Neural progenitor cell (in vitro differentiated cells): ENCODE results near the gene GALM. TPM values are rescaled to one million over a fixed set of nuclear protein-coding genes. Genes with fewer than 3 reads are reported as not detected.
A peak's percentile ranks its signal among the peaks of the same experiment; 100 is the strongest.

Experiments used
- DNase-seq: peaks from one replicate; pipeline ENCODE4 v3.0.0-alpha.2; 2016; ENCODE audit warnings: low spot score
- H2AFZ ChIP-seq: fragments of 200-600 bp; sonication (generic); replicated peaks from 2 replicates; pipeline ENCODE4 v1.6.1; 2016; ENCODE audit warnings: antibody characterized with exemption
- H3F3A ChIP-seq: fragments of 200-600 bp; sonication (generic); 2 replicates; pipeline ENCODE4 v1.6.1; 2016; ENCODE audit warnings: antibody characterized with exemption, low read depth
- H3K27ac ChIP-seq: fragments of 200-600 bp; sonication (generic); 2 replicates; pipeline ENCODE4 v1.5.1; 2016; ENCODE audit warnings: mild to moderate bottlenecking
- H3K27me3 ChIP-seq: fragments of 200-600 bp; sonication (generic); 2 replicates; pipeline ENCODE4 v1.6.1; 2016; ENCODE audit warnings: mild to moderate bottlenecking, moderate library complexity
- H3K36me3 ChIP-seq: fragments of 200-600 bp; sonication (generic); 2 replicates; pipeline ENCODE4 v1.5.1; 2016
- H3K4me1 ChIP-seq: fragments of 200-600 bp; sonication (generic); 2 replicates; pipeline ENCODE4 v1.6.1; 2016; ENCODE audit warnings: mixed run types
- H3K4me2 ChIP-seq: fragments of 200-600 bp; sonication (generic); 2 replicates; pipeline ENCODE4 v1.6.1; 2016
- H3K4me3 ChIP-seq: fragments of 200-600 bp; sonication (generic); 2 replicates; pipeline ENCODE4 v1.5.1; 2016
- H3K79me2 ChIP-seq: fragments of 200-600 bp; sonication (generic); 2 replicates; pipeline ENCODE4 v1.6.1; 2016; ENCODE audit warnings: low read depth
- H3K9ac ChIP-seq: fragments of 200-600 bp; sonication (generic); 2 replicates; pipeline ENCODE4 v1.6.1; 2016
- H3K9me3 ChIP-seq: fragments of 200-600 bp; sonication (generic); 2 replicates; pipeline ENCODE4 v1.5.1; 2016; ENCODE audit warnings: low read depth
- H4K20me1 ChIP-seq: fragments of 200-600 bp; sonication (generic); 2 replicates; pipeline ENCODE4 v1.6.1; 2016; ENCODE audit warnings: low read depth
- H3K27ac Mint-ChIP-seq: 3 replicates; pipeline ENCODE4 v1.8.0; 2021; ENCODE audit warnings: mixed read lengths
- H3K27me3 Mint-ChIP-seq: 2 replicates; pipeline ENCODE4 v1.8.0; 2022; ENCODE audit warnings: low read depth, mild to moderate bottlenecking, inconsistent platforms, moderate library complexity, mixed read lengths; ENCODE audit not compliant: insufficient read depth
- H3K36me3 Mint-ChIP-seq: 3 replicates; pipeline ENCODE4 v1.8.0; 2021; ENCODE audit warnings: mixed read lengths
- H3K4me1 Mint-ChIP-seq: 3 replicates; pipeline ENCODE4 v1.8.0; 2021; ENCODE audit warnings: mixed read lengths
- H3K4me3 Mint-ChIP-seq: 3 replicates; pipeline ENCODE4 v1.8.0; 2021; ENCODE audit warnings: mild to moderate bottlenecking, moderate library complexity, mixed read lengths
- H3K9me3 Mint-ChIP-seq: 3 replicates; pipeline ENCODE4 v1.8.0; 2020; ENCODE audit warnings: mixed read lengths
- EZH2 ChIP-seq: fragments of 200-600 bp; sonication (generic); IDR thresholded peaks from 2 replicates; pipeline ENCODE4 v1.6.1; 2017; ENCODE audit warnings: antibody characterized with exemption, mild to moderate bottlenecking, moderate library complexity
- EZH2phosphoT487 ChIP-seq: fragments of 200-600 bp; sonication (generic); IDR thresholded peaks from 2 replicates; pipeline ENCODE4 v1.6.1; 2017; ENCODE audit warnings: antibody characterized with exemption
- total RNA-seq: library from RNA; depleted of rRNA; stranded (reverse); fragments of >200 nt; gene quantifications from 2 replicates; pipeline ENCODE4 v1.2.3, GENCODE V29; 2015; ENCODE audit warnings: low replicate concordance
- TF ChIP-seq, protein P1 (sequence below): fragments of 200-600 bp; sonication (generic); IDR thresholded peaks from 2 replicates; pipeline ENCODE4 v1.5.1; 2017; ENCODE audit warnings: antibody characterized with exemption, mild to moderate bottlenecking

The GALM gene
- total RNA-seq, 1 donor from 2014 or later: 7.1 TPM

DNA sequence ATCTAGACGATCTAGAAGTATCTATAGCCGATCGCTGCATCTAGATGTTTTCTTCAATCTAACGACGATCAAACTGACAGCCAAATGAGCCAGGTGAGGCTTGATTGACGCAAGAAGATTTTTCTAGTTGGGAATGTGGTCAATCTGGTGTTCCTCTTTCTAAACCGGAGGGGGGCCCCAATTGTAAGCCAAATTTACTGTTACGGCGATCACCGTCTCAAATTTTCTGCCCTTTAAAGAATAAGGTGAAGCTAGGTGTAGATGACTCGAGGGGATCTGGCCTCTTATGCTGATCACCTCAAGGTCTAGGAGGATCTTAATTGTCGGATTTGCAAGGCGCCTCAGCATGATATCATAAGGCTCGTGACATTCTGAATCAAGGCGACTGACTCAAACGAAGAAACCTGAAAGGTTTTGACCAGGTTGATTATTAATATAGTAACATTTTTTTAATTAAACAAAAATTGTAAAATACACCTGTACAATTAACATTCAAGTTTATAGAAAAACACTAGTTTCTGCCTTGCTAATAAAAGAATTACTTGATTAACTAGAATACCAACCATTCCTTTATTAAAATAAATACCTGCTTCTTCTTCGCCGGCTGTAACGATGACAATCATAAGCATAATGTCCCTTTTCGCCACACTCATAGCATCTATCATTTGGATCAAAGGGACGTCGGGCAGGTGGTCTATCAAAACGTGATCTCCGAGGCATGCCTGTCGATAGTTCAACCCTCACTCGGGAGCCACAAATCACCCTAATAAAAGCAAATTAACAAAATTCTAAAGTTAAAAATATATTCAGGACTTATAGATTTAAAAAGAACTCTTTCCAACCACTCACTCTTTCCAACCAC, 83.3 kb downstream of the GALM start:
- Mint-ChIP-seq H3K27me3 (peaks cover 4% of the 10 kb centered on the region), H3K4me1 (peaks cover 38% of the 10 kb centered on the region), H3K36me3 (peaks cover 55% of the 10 kb centered on the region), H3K27ac (no peak overlapping the region), H3K9me3 (peaks cover 2% of the 10 kb centered on the region), H3K4me3 (peak overlapping the region; percentile 100)
- Histone ChIP-seq H2AFZ (no peak overlapping the region), H3K4me2 (peak overlapping the region; percentile 87), H3K27me3 (no peaks in the 10 kb centered on the region), H4K20me1 (peaks cover 65% of the 10 kb centered on the region), H3K36me3 (peaks cover 54% of the 10 kb centered on the region), H3K4me3 (peak overlapping the region; percentile 83), H3F3A (peaks cover 73% of the 10 kb centered on the region), H3K9ac (peak overlapping the region; percentile 83), H3K9me3 (no peaks in the 10 kb centered on the region), H3K27ac (no peak overlapping the region), H3K79me2 (peaks cover 70% of the 10 kb centered on the region), H3K4me1 (peaks cover 33% of the 10 kb centered on the region)
- no peak for TF ChIP-seq EZH2phosphoT487
- TF ChIP-seq, protein P1, sequence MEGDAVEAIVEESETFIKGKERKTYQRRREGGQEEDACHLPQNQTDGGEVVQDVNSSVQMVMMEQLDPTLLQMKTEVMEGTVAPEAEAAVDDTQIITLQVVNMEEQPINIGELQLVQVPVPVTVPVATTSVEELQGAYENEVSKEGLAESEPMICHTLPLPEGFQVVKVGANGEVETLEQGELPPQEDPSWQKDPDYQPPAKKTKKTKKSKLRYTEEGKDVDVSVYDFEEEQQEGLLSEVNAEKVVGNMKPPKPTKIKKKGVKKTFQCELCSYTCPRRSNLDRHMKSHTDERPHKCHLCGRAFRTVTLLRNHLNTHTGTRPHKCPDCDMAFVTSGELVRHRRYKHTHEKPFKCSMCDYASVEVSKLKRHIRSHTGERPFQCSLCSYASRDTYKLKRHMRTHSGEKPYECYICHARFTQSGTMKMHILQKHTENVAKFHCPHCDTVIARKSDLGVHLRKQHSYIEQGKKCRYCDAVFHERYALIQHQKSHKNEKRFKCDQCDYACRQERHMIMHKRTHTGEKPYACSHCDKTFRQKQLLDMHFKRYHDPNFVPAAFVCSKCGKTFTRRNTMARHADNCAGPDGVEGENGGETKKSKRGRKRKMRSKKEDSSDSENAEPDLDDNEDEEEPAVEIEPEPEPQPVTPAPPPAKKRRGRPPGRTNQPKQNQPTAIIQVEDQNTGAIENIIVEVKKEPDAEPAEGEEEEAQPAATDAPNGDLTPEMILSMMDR: no peak
- DNase-seq: no peak

DNA sequence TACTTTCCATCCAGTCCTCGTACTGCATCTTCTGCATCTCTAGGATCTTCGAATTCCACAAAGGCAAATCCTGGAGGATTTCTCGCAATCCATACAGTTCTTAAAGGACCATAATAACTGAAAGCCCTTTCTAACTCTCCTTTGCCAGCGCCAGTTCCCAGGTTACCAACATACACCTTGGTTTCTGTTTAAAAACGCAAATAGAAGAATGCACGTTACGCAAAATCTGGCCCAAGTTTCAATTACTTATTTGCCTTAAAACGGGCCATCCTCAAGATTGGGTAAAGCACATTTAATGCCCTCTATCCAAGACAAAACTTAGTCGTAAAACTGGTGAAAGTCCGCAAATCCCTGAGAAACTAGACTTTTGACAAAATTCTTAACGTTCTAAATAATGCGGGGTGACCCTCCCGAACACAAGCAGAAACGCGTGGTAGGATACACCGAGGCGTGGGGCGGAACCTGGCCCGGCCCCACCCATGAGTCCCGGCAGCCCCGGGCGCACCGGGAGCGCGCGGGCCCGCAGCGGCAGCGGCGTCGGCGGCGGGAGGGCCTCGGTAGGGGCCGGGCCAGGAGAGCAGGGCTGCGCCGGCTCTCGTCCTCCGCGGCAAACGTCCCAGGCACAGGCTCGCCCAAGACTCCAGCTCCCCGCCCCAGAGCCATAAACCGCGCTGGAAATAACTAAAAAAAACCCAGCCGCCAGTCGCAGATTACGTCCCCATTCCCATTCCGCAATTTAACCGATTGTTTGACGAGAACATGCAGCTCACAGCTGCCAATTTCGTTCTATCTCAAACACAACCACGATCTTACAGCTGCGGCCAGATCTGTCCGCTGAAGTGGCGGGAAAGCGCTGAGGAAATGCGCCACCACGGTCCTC, 84.3 kb downstream of the GALM start:
- peak; percentile 63 for DNase-seq
- Mint-ChIP-seq H3K36me3 (peaks cover 44% of the 10 kb centered on the region), H3K27ac (peak overlapping the region; percentile 98), H3K27me3 (peaks cover 4% of the 10 kb centered on the region), H3K9me3 (peaks cover 2% of the 10 kb centered on the region), H3K4me3 (peak overlapping the region; percentile 100), H3K4me1 (peaks cover 38% of the 10 kb centered on the region)
- Histone ChIP-seq H4K20me1 (peaks cover 54% of the 10 kb centered on the region), H3K79me2 (peaks cover 59% of the 10 kb centered on the region), H3K4me1 (peaks cover 33% of the 10 kb centered on the region), H2AFZ (no peak overlapping the region), H3K4me2 (peak overlapping the region; percentile 87), H3K27me3 (no peaks in the 10 kb centered on the region), H3K9ac (peak overlapping the region; percentile 83), H3K36me3 (peaks cover 43% of the 10 kb centered on the region), H3K9me3 (no peaks in the 10 kb centered on the region), H3F3A (peaks cover 62% of the 10 kb centered on the region), H3K27ac (peak overlapping the region; percentile 68), H3K4me3 (peak overlapping the region; percentile 83)
- no peak for TF ChIP-seq EZH2
- TF ChIP-seq, protein P1: no peak
- TF ChIP-seq EZH2phosphoT487: no peak

DNA sequence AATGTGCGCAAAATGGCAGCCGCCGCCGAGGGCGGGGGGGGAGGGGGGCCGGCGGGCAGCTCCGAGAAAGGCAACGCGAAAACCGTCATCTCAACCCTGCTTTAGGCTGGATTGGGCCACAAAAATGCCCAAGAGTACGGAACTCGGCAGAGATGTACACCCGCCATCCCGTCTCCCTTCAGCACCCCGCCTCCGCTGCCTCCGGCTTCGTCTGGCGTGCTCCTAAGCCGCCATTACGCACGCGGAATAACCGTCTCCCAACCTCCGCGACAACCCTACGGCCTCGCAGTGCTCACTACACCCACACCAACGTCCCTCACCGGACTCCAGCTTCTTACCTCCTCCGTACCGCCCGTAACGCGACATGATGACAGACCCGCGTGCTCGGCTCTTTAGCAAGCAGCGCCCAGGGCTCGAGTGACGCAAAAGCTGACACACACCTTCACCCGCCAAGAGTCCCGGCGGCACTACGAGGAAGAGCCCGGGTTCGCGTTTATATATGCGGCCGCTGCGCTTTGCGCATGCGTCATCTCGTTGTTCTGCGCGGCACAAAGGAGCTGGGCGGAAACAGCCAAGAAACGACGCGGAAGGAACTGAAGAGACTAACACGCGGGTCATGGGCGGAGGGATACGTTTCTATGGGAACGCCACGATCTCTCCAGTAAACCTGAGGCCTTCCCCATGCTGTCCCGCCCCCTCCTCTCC, 85.1 kb downstream of the GALM start, which contains the start of gene SRSF7:
TSS of gene SRSF7 (minus strand) at position 471 of the 705 bp plus-strand sequence. CDS start at position 366, 105 bp downstream.
- H3K4me2 ChIP-seq: peak within 1 kb of the TSS; percentile 87
- H3K36me3 ChIP-seq: peaks cover 37% of the 10 kb centered on the region
- peaks cover 51% of the 10 kb centered on the region for H3K79me2 ChIP-seq
- Mint-ChIP-seq H3K4me1 (peaks cover 38% of the 10 kb centered on the region), H3K36me3 (peaks cover 39% of the 10 kb centered on the region), H3K27me3 (peaks cover 4% of the 10 kb centered on the region), H3K9me3 (peaks cover 2% of the 10 kb centered on the region), H3K4me3 (peak within 1 kb of the TSS; percentile 100), H3K27ac (peak within 1 kb of the TSS; percentile 99)
- no peaks in the 10 kb centered on the region for H3K9me3 ChIP-seq
- H3K9ac ChIP-seq: peak within 1 kb of the TSS; percentile 83
- peaks cover 46% of the 10 kb centered on the region for H4K20me1 ChIP-seq
- peaks cover 54% of the 10 kb centered on the region for H3F3A ChIP-seq
- H3K27ac ChIP-seq: peak within 1 kb of the TSS; percentile 79
- no peaks in the 10 kb centered on the region for H3K27me3 ChIP-seq
- peaks cover 33% of the 10 kb centered on the region for H3K4me1 ChIP-seq
- DNase-seq: peak; percentile 100
- H3K4me3 ChIP-seq: peak within 1 kb of the TSS; percentile 83
- H2AFZ ChIP-seq: peak within 1 kb of the TSS; percentile 71
- TF ChIP-seq EZH2: no peak
- TF ChIP-seq EZH2phosphoT487: no peak
- TF ChIP-seq, protein P1: no peak
